ENCODE results near the gene THEM4. TPM values are rescaled to one million over a fixed set of nuclear protein-coding genes. Genes with fewer than 3 reads are reported as not detected.

THEM4 gene
- total RNA-seq, 3 donors from 2014 or later (not counting 1 experiment from before 2014, with no cell fraction given) = 11.9 to 16.2 (median 15.5) TPM

GRCh38 chr1:151944857-151945575 is 35.7 kb upstream of the THEM4 start:
- Mint-ChIP-seq H3K27me3 (ENCODE audit: low read depth in 2 of 2) (peaks cover 0 to 3% of the 10 kb centered on the region in 2 donors), H3K4me1 (peaks cover 23 to 43% of the 10 kb centered on the region in 2 donors), H3K9me3 (no peaks in the 10 kb centered on the region), H3K4me3 (peak overlapping the region; percentile 86), H3K36me3 (no peaks in the 10 kb centered on the region), H3K27ac (peak overlapping the region; percentile 89 to 95)
- peak in 1 of 2 donors; percentile 31 for DNase-seq
- intact Hi-C loops (cut with micrococcal nuclease) = loop anchor here (2.0 to 5.0 kb wide), 3 partner anchors 38 to 102 kb away; partner anchors contain the start of gene THEM4
- Histone ChIP-seq H3K4me3 (ENCODE audit: low read length) (no peak overlapping the region), H3K27me3 (ENCODE audit: control insufficient read depth, insufficient read depth, low read length) (no peaks in the 10 kb centered on the region), H3K4me1 (ENCODE audit: control insufficient read depth, insufficient read depth, low read length) (peaks cover 22% of the 10 kb centered on the region), H3K36me3 (ENCODE audit: control insufficient read depth, insufficient read depth, low read length) (no peaks in the 10 kb centered on the region), H3K27ac (ENCODE audit: low read length) (peak overlapping the region; percentile 93), H3K9me3 (ENCODE audit: control insufficient read depth, insufficient read depth, low read length) (no peaks in the 10 kb centered on the region)
- no peak for ATAC-seq
- no peak for TF ChIP-seq CTCF (IDR thresholded peaks at IDR 0.05)
- WGBS (ENCODE audit: insufficient coverage) = 85% methylated on average over 2 of the region's 3 CpGs

- Histone ChIP-seq H3K36me3 (ENCODE audit: control insufficient read depth, insufficient read depth, low read length) (no peaks in the 10 kb centered on the region), H3K4me1 (ENCODE audit: control insufficient read depth, insufficient read depth, low read length) (peaks cover 22% of the 10 kb centered on the region), H3K9me3 (ENCODE audit: control insufficient read depth, insufficient read depth, low read length) (no peaks in the 10 kb centered on the region), H3K27ac (ENCODE audit: low read length) (peak overlapping the region; percentile 93), H3K4me3 (ENCODE audit: low read length) (no peak overlapping the region), H3K27me3 (ENCODE audit: control insufficient read depth, insufficient read depth, low read length) (no peaks in the 10 kb centered on the region)
- ATAC-seq = peak in 2 of 3 donors; percentile 28 to 38
- 47% methylated on average over 5 of the region's 7 CpGs for WGBS (ENCODE audit: insufficient coverage)
- H3K4me3 Mint-ChIP-seq = no peak overlapping the region
- DNase-seq = peak in 1 of 2 donors; percentile 39
- H3K4me1 Mint-ChIP-seq = peaks cover 23 to 42% of the 10 kb centered on the region in 2 donors
- peak overlapping the region; percentile 89 to 95 for H3K27ac Mint-ChIP-seq
- no peaks in the 10 kb centered on the region for H3K36me3 Mint-ChIP-seq
- H3K9me3 Mint-ChIP-seq = no peaks in the 10 kb centered on the region
- TF ChIP-seq CTCF (IDR thresholded peaks at IDR 0.05) = no peak
- intact Hi-C loops (cut with micrococcal nuclease) = loop anchor here (2.0 kb wide), 1 partner anchor 51 kb away; no protein-coding TSS in a partner anchor
- H3K27me3 Mint-ChIP-seq (ENCODE audit: low read depth in 2 of 2) = peaks cover 0 to 3% of the 10 kb centered on the region in 2 donors
These were observed 35.0 kb upstream of the THEM4 start for GRCh38 chr1:151944126-151944856.

- no peaks in the 10 kb centered on the region for H3K9me3 ChIP-seq (ENCODE audit: control insufficient read depth, insufficient read depth, low read length)
- H3K36me3 ChIP-seq (ENCODE audit: control insufficient read depth, insufficient read depth, low read length) = no peaks in the 10 kb centered on the region
- peak overlapping the region in 1 of 2 donors; percentile 89 for H3K27ac Mint-ChIP-seq
- H3K9me3 Mint-ChIP-seq = no peaks in the 10 kb centered on the region
- no peak for ATAC-seq
- no peaks in the 10 kb centered on the region for H3K27me3 ChIP-seq (ENCODE audit: control insufficient read depth, insufficient read depth, low read length)
- TF ChIP-seq CTCF (IDR thresholded peaks at IDR 0.05) = no peak
- WGBS (ENCODE audit: insufficient coverage) = 100% methylated on average over 1 of the region's 1 CpG
- no peak for DNase-seq
- no peak overlapping the region for H3K4me3 ChIP-seq (ENCODE audit: low read length)
- H3K27me3 Mint-ChIP-seq (ENCODE audit: low read depth in 2 of 2) = peaks cover 0 to 3% of the 10 kb centered on the region in 2 donors
- H3K4me3 Mint-ChIP-seq = no peak overlapping the region
- H3K4me1 Mint-ChIP-seq = peaks cover 23 to 38% of the 10 kb centered on the region in 2 donors
- H3K4me1 ChIP-seq (ENCODE audit: control insufficient read depth, insufficient read depth, low read length) = peaks cover 22% of the 10 kb centered on the region
- intact Hi-C loops (cut with micrococcal nuclease) = no loop called here
- no peaks in the 10 kb centered on the region for H3K36me3 Mint-ChIP-seq
- H3K27ac ChIP-seq (ENCODE audit: low read length) = no peak overlapping the region
These were observed 34.3 kb upstream of the THEM4 start for GRCh38 chr1:151943591-151943990.
